ENCODE data around the gene PDE6A. TPM values are rescaled to one million over a fixed set of nuclear protein-coding genes. Genes with fewer than 3 reads are reported as not detected.

PDE6A gene
- total RNA-seq, 1 experiment from 2014 or later: 0.50 TPM

DNA sequence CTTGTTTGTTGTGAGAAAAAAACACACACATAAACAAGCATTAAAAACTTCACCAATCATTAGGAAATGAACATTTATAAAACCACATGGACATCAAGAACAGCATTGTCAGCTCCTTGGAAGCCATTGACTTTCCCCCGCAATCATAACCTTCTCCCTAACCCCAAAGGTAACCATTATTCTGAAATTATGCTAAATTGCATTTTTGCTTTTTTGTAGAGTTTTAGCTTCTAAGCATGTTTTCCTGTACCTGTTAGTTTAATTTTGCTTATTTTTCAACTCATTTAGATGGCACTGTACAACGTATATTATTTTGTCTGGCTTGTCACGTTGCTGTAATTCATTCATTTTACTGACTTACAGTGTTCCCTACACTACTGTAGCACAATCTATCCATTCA lies 36.8 kb downstream of the PDE6A start:
- Histone ChIP-seq H4K20me1 (ENCODE audit: insufficient read depth) (no peaks in the 10 kb centered on the region), H3K79me2 (ENCODE audit: low read depth) (no peaks in the 10 kb centered on the region), H2AFZ (no peak overlapping the region), H3K4me2 (no peak overlapping the region), H3K9me2 (ENCODE audit: insufficient read depth) (no peaks in the 10 kb centered on the region), H3K27me3 (ENCODE audit: insufficient read depth, low read depth) (no peaks in the 10 kb centered on the region), H3F3A (ENCODE audit: insufficient read depth, low read depth) (no peaks in the 10 kb centered on the region), H3K27ac (no peak overlapping the region), H3K4me1 (replicated peaks; ENCODE audit: insufficient read depth) (no peaks in the 10 kb centered on the region), H3K4me3 (no peak overlapping the region), H3K36me3 (ENCODE audit: low read depth) (no peaks in the 10 kb centered on the region), H3K9me3 (ENCODE audit: insufficient read depth, low read depth) (no peaks in the 10 kb centered on the region)
- intact Hi-C loops (cut with micrococcal nuclease; ENCODE audit: unreplicated experiment): no loop called here
- no peak for TF ChIP-seq EZH2 (IDR thresholded peaks at IDR 0.05; ENCODE audit: low read depth)
- TF ChIP-seq, protein P1, sequence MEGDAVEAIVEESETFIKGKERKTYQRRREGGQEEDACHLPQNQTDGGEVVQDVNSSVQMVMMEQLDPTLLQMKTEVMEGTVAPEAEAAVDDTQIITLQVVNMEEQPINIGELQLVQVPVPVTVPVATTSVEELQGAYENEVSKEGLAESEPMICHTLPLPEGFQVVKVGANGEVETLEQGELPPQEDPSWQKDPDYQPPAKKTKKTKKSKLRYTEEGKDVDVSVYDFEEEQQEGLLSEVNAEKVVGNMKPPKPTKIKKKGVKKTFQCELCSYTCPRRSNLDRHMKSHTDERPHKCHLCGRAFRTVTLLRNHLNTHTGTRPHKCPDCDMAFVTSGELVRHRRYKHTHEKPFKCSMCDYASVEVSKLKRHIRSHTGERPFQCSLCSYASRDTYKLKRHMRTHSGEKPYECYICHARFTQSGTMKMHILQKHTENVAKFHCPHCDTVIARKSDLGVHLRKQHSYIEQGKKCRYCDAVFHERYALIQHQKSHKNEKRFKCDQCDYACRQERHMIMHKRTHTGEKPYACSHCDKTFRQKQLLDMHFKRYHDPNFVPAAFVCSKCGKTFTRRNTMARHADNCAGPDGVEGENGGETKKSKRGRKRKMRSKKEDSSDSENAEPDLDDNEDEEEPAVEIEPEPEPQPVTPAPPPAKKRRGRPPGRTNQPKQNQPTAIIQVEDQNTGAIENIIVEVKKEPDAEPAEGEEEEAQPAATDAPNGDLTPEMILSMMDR (conservative IDR thresholded peaks at IDR 0.05): no peak
- DNase-seq: no peak
- ChIA-PET POLR2A (ENCODE audit: unreplicated experiment) (interaction anchor here (0.6 kb wide), 1 partner anchor 73 kb away, joined by 4 read pairs; no protein-coding TSS in a partner anchor), CTCF (interaction anchor here (0.8 kb wide), 1 partner anchor 52 kb away, joined by 3 read pairs; the partner anchor contains the start of gene SLC26A2)
- no TSS peak for BruUV-seq (replicated peaks)

DNA sequence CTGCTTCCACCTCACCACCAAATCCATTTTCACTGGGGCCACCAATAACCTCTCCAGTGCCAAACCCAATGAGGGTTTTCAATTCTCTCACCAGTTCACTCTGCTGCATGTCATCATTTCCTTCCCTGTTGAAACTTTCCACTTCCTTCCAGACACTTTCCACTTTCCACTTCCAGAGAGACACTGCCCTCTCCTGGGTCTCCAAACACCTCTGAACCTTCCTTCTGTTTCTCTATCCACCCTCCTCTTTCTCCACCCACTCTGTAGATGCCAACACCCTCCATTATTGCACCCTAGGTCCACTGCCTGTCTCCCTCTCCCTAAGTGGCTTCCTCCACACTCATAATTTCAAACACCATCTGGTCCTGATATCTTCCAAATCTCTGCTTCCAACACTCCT lies 39.6 kb downstream of the PDE6A start:
- Histone ChIP-seq H3K4me2 (no peak overlapping the region), H3K9me3 (ENCODE audit: insufficient read depth, low read depth) (no peaks in the 10 kb centered on the region), H3K36me3 (ENCODE audit: low read depth) (no peaks in the 10 kb centered on the region), H3K79me2 (ENCODE audit: low read depth) (no peaks in the 10 kb centered on the region), H3K27me3 (ENCODE audit: insufficient read depth, low read depth) (no peaks in the 10 kb centered on the region), H3F3A (ENCODE audit: insufficient read depth, low read depth) (no peaks in the 10 kb centered on the region), H3K4me3 (no peak overlapping the region), H2AFZ (no peak overlapping the region; the same call in 1 of the 2 replicates), H3K9me2 (ENCODE audit: insufficient read depth) (no peaks in the 10 kb centered on the region), H4K20me1 (ENCODE audit: insufficient read depth) (no peaks in the 10 kb centered on the region), H3K4me1 (replicated peaks; ENCODE audit: insufficient read depth) (no peaks in the 10 kb centered on the region), H3K27ac (no peak overlapping the region)
- ChIA-PET POLR2A (ENCODE audit: unreplicated experiment) (interaction anchor here (0.5 kb wide), 1 partner anchor 875 kb away, joined by 3 read pairs; no protein-coding TSS in a partner anchor), CTCF (interaction anchor here (0.6 kb wide), 1 partner anchor 53 kb away, joined by 12 read pairs; no protein-coding TSS in a partner anchor)
- no TSS peak for BruUV-seq (replicated peaks)
- DNase-seq: no peak
- intact Hi-C loops (cut with micrococcal nuclease; ENCODE audit: unreplicated experiment): loop anchor here (5.0 kb wide), 1 partner anchor 57 kb away; the partner anchor contains the start of gene SLC26A2
- TF ChIP-seq, protein P1 (conservative IDR thresholded peaks at IDR 0.05): no peak

DNA sequence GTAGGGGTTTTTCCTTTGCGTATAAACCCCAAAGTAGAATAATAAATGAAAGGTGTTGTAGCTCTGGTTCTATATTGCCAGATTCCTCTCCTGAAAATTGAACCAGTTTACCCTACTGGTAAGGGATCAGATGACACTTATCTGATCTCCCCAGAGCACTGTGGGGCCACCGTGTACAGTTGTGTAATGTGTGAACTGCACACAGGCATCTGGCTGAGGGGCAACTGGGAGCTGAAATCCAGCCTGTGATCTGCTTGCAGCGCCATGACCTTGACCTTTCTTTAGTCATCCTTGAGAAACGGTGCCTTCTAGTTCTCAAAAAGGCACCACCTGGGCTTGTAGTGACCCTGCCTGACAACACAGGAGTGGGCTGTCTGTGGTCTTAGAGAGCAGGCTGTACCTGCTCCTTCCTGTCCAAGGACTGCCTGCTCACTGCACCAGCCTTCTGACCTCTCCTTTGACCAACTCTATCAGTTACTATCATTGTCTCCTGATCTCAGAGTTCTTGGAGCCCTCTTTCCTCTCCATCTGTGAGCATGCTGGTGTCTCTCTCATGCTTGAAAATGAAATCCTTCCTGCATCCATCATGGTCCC lies 40.2 kb downstream of the PDE6A start:
- ChIA-PET CTCF (interaction anchor here (1.0 kb wide), 1 partner anchor 8 kb away, joined by 4 read pairs; no protein-coding TSS in a partner anchor), POLR2A (ENCODE audit: unreplicated experiment) (interaction anchor here (0.5 kb wide), 1 partner anchor 876 kb away, joined by 3 read pairs; no protein-coding TSS in a partner anchor)
- DNase-seq: no peak
- no peaks in the 10 kb centered on the region for H3F3A ChIP-seq (ENCODE audit: insufficient read depth, low read depth)
- H3K9me3 ChIP-seq (ENCODE audit: insufficient read depth, low read depth): no peaks in the 10 kb centered on the region
- TF ChIP-seq, protein P1 (conservative IDR thresholded peaks at IDR 0.05): no peak
- no peak for TF ChIP-seq EZH2 (IDR thresholded peaks at IDR 0.05; ENCODE audit: low read depth)
- no peaks in the 10 kb centered on the region for H3K4me1 ChIP-seq (replicated peaks; ENCODE audit: insufficient read depth)
- no peaks in the 10 kb centered on the region for H3K36me3 ChIP-seq (ENCODE audit: low read depth)
- no peaks in the 10 kb centered on the region for H3K79me2 ChIP-seq (ENCODE audit: low read depth)
- no peak overlapping the region for H3K27ac ChIP-seq
- BruUV-seq (replicated peaks): no TSS peak
- H3K4me3 ChIP-seq: no peak overlapping the region
- no peak overlapping the region for H3K4me2 ChIP-seq
- H4K20me1 ChIP-seq (ENCODE audit: insufficient read depth): no peaks in the 10 kb centered on the region
- H3K9me2 ChIP-seq (ENCODE audit: insufficient read depth): no peaks in the 10 kb centered on the region
- no peaks in the 10 kb centered on the region for H3K27me3 ChIP-seq (ENCODE audit: insufficient read depth, low read depth)
- no peak overlapping the region; the same call in 1 of the 2 replicates for H2AFZ ChIP-seq
- intact Hi-C loops (cut with micrococcal nuclease; ENCODE audit: unreplicated experiment): loop anchor here (5.0 kb wide), 1 partner anchor 58 kb away; the partner anchor contains the start of gene SLC26A2
